MCF 10A (cell line): ENCODE results near the gene CD34. TPM values are rescaled to one million over a fixed set of nuclear protein-coding genes. Genes with fewer than 3 reads are reported as not detected.

ENCODE experiments used
- BruUV-seq: library from RNA; stranded (reverse); fragments of 400-500 nt; replicated peaks from 2 replicates; lab custom pipeline; 2021; lab: Mats Ljungman, UMichigan
- CTCF ChIA-PET: fragments of 300-600 bp; sonication (Branson Sonifier 250); formaldehyde crosslinking; extraction: SDS; loops from one replicate; lab custom pipeline; 2021; ENCODE audit warnings: antibody characterized with exemption, inconsistent platforms; lab: Yijun Ruan, JAX
- POLR2A ChIA-PET: fragments of 300-600, 350-650 bp; sonication (Branson Sonifier 250); formaldehyde crosslinking; extraction: SDS; loops from one replicate; lab custom pipeline; 2020; ENCODE audit warnings: antibody characterized with exemption, inconsistent platforms; lab: Yijun Ruan, JAX
- DNase-seq: peaks from one replicate; pipeline ENCODE4 v3.0.0-alpha.2; 2018; ENCODE audit not compliant: unreplicated experiment
- H3K27ac Mint-ChIP-seq: one replicate; pipeline ENCODE4 v1.8.0; 2022; ENCODE audit warnings: mild to moderate bottlenecking, low read depth, mixed read lengths; ENCODE audit not compliant: unreplicated experiment
- H3K27me3 Mint-ChIP-seq: one replicate; pipeline ENCODE4 v1.8.0; 2022; ENCODE audit warnings: mixed read lengths; ENCODE audit not compliant: insufficient read depth, unreplicated experiment
- H3K36me3 Mint-ChIP-seq: one replicate; pipeline ENCODE4 v1.8.0; 2022; ENCODE audit warnings: mild to moderate bottlenecking, moderate library complexity, mixed read lengths; ENCODE audit not compliant: insufficient read depth, unreplicated experiment
- H3K4me1 Mint-ChIP-seq: one replicate; pipeline ENCODE4 v1.8.0; 2022; ENCODE audit warnings: mixed read lengths; ENCODE audit not compliant: insufficient read depth, unreplicated experiment
- H3K4me3 Mint-ChIP-seq: one replicate; pipeline ENCODE4 v1.8.0; 2022; ENCODE audit warnings: mild to moderate bottlenecking, moderate library complexity, mixed read lengths; ENCODE audit not compliant: unreplicated experiment
- H3K9me3 Mint-ChIP-seq: one replicate; pipeline ENCODE4 v1.8.0; 2022; ENCODE audit warnings: mixed read lengths; ENCODE audit not compliant: unreplicated experiment
- intact Hi-C: fragments of 100-400 bp; cut with micrococcal nuclease; formaldehyde crosslinking; loops from 2 replicates; pipeline ENCODE4 v1.14.1; 2022
- total RNA-seq: library from RNA; stranded (reverse); gene quantifications from 2 replicates; pipeline ENCODE4 v1.2.3, GENCODE V29; 2022
- TF ChIP-seq, protein P1 (sequence below): fragments of 200-600 bp; IDR thresholded peaks from one replicate; pipeline ENCODE4 v1.8.0; 2022; ENCODE audit warnings: antibody characterized with exemption, mild to moderate bottlenecking; ENCODE audit not compliant: unreplicated experiment

The CD34 gene
- total RNA-seq, 1 experiment from 2014 or later, result not detected

DNA sequence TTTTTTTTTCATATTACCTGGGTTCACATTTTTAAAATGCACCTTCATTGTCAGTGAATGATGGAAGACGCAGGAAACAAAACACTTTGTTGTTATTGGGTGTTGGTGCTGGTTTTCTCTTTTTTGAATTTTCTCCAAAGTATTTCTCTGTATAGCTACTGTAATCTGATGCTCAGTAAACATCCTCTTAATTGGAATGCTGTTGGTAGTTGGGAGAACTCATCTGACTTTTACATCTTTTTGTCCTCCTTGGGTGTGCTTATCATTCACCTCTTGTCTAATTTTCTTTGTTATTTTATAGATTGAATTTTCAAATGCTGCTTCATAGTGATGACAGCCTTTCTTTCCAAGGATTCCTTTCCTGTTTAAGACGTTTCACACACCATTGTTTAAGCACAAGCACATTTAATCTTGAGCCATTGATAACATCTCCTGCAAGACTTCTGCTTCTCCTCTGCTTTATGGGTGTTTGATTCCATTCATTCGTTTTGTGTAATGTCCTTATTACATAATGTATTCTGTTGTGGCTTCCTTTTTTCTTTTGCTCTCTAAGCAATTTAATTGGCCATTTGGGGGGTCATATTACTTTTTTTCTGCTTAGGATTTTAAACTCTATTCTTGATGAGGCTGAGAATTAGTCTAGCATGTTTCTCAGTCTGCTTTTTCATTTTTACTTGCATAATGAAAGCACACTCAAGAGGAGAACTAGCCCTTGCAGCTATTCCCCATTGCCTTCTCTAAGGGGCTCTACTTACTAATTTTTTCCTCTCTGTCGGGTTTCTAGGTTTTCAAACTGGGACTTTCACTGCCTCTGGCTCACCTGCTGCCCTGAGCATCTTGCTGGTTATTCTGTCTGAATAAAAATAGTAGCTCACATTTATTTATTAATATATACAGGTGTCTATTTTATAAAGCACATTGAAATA lies 42.0 kb upstream of the CD34 start:
- POLR2A ChIA-PET, result interaction anchor here (0.9 to 3.5 kb wide), 3 partner anchors 8 to 69 kb away, joined by 4 to 25 read pairs (median 7); no protein-coding TSS in a partner anchor
- no peak for DNase-seq
- TF ChIP-seq, protein P1, sequence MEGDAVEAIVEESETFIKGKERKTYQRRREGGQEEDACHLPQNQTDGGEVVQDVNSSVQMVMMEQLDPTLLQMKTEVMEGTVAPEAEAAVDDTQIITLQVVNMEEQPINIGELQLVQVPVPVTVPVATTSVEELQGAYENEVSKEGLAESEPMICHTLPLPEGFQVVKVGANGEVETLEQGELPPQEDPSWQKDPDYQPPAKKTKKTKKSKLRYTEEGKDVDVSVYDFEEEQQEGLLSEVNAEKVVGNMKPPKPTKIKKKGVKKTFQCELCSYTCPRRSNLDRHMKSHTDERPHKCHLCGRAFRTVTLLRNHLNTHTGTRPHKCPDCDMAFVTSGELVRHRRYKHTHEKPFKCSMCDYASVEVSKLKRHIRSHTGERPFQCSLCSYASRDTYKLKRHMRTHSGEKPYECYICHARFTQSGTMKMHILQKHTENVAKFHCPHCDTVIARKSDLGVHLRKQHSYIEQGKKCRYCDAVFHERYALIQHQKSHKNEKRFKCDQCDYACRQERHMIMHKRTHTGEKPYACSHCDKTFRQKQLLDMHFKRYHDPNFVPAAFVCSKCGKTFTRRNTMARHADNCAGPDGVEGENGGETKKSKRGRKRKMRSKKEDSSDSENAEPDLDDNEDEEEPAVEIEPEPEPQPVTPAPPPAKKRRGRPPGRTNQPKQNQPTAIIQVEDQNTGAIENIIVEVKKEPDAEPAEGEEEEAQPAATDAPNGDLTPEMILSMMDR, result no peak
- CTCF ChIA-PET, result interaction anchor here (0.6 to 6.5 kb wide), 14 partner anchors 8 to 180 kb away, joined by 3 to 63 read pairs (median 4); no protein-coding TSS in a partner anchor
- Mint-ChIP-seq H3K27ac (no peak overlapping the region), H3K27me3 (peaks cover 10% of the 10 kb centered on the region), H3K4me3 (no peak overlapping the region), H3K4me1 (no peaks in the 10 kb centered on the region), H3K9me3 (no peaks in the 10 kb centered on the region), H3K36me3 (no peaks in the 10 kb centered on the region)
- intact Hi-C loops, result no loop called here
- BruUV-seq, result no TSS peak

DNA sequence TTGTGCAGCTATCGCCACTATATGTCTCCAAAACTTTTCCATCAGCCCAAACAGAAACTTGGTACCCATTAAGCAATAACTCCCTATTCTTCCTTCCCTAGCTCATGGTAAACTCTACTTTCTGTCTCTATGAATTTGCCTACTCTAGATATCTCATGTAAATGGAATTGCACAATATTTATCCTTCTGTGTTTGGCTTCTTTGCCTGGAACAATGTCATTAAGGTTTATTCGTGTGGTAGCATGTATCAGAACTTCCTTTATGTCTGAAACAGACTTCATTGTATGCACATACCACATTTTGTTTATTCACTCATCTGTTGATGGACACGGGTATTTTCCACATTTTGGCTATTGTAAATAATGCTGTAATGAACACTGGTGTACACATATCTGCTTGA lies 40.7 kb upstream of the CD34 start:
- Mint-ChIP-seq H3K4me1 (no peaks in the 10 kb centered on the region), H3K4me3 (no peak overlapping the region), H3K27me3 (peaks cover 10% of the 10 kb centered on the region), H3K36me3 (no peaks in the 10 kb centered on the region), H3K27ac (no peak overlapping the region), H3K9me3 (no peaks in the 10 kb centered on the region)
- ChIA-PET CTCF (interaction anchor here (0.7 to 6.5 kb wide), 10 partner anchors 12 to 129 kb away, joined by 3 to 63 read pairs (median 4); no protein-coding TSS in a partner anchor), POLR2A (interaction anchor here (0.7 to 3.5 kb wide), 4 partner anchors 11 to 67 kb away, joined by 3 to 25 read pairs (median 3); no protein-coding TSS in a partner anchor)
- no TSS peak for BruUV-seq
- TF ChIP-seq, protein P1, result no peak
- DNase-seq, result no peak
- intact Hi-C loops, result no loop called here

DNA sequence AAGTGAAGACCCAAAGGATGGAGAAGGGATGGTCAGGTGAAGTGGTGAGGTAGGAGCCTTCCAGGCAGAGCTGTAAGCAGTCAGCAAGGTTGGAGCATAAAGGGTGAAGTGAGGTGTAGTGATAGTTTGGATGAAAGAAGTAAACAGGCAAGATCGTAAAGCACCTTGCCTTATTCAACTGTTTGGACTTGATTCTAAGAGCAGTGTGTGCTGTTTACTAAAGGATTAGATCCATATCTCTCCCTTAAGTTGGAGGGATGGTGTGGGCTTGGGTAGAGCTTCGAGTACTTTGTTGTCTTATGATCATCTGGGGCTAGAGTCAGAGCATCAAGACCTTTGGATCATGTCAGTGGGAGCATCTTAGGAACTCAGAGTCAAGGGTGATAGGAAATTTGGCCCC lies 39.8 kb upstream of the CD34 start:
- CTCF ChIA-PET, result interaction anchor here (1.1 to 6.5 kb wide), 5 partner anchors 13 to 122 kb away, joined by 3 to 63 read pairs (median 6); no protein-coding TSS in a partner anchor

More for the DNA sequence above, 39.8 kb upstream of the CD34 start:
- POLR2A ChIA-PET, result interaction anchor here (0.6 to 1.1 kb wide), 4 partner anchors 9 to 123 kb away, joined by 3 to 4 read pairs (median 3); no protein-coding TSS in a partner anchor
- Mint-ChIP-seq H3K36me3 (no peaks in the 10 kb centered on the region), H3K4me3 (no peak overlapping the region), H3K9me3 (no peaks in the 10 kb centered on the region), H3K4me1 (no peaks in the 10 kb centered on the region), H3K27me3 (peaks cover 10% of the 10 kb centered on the region), H3K27ac (no peak overlapping the region)
- no TSS peak for BruUV-seq
- TF ChIP-seq, protein P1, result no peak
- DNase-seq, result no peak
- intact Hi-C loops, result no loop called here
